Uterus (tissue), 4 donors: Measurements from ENCODE around the gene KHDC1. TPM values are rescaled to one million over a fixed set of nuclear protein-coding genes. Genes with fewer than 3 reads are reported as not detected.
"Not testable (repeated sequence)": the region's sequence is repeated elsewhere in the genome, so short reads cannot be mapped to it uniquely, and the experiment has no call there.

Source experiments
- DNase-seq, 2 donors: peaks; one replicate each; pipeline ENCODE4 v3.0.0-alpha.2; 2019 to 2020
- H3K27ac ChIP-seq, 2 donors: fragments of 200-600 bp; sonication (generic); 1 replicate in 1 of 2; 2 replicates in 1 of 2; pipeline ENCODE4 v1.5.1; 2016 to 2018
- H3K27me3 ChIP-seq, 2 donors: fragments of 200-600 bp; sonication (generic); one replicate each; pipeline ENCODE4 v1.5.1; 2018 to 2019; ENCODE audit warnings: control low read depth in 1 of 2
- H3K36me3 ChIP-seq, 2 donors: fragments of 200-600 bp; sonication (generic); one replicate each; pipeline ENCODE4 v1.5.1; 2019; ENCODE audit warnings: control low read depth in 1 of 2
- H3K4me1 ChIP-seq, 2 donors: fragments of 200-600 bp; sonication (generic); one replicate each; pipeline ENCODE4 v1.5.1; 2018 to 2019; ENCODE audit warnings: control low read depth in 1 of 2
- H3K4me3 ChIP-seq, 2 donors: fragments of 200-600 bp; sonication (generic); 1 replicate in 1 of 2; 2 replicates in 1 of 2; pipeline ENCODE4 v1.5.1; 2018 to 2019; ENCODE audit warnings: mild to moderate bottlenecking in 1 of 2
- H3K9me3 ChIP-seq, 2 donors: fragments of 200-600 bp; sonication (generic); one replicate each; pipeline ENCODE4 v1.5.1; 2019; ENCODE audit warnings: control low read depth in 1 of 2
- CTCF ChIP-seq, 4 experiments: fragments of 200-600 bp in 2 of 4; fragments of 450-650 bp in 2 of 4; sonication (generic) in 2 of 4; IDR thresholded peaks; one replicate each; pipeline ENCODE4 v1.5.1; 2016 to 2019; ENCODE audit warnings: antibody characterized with exemption in 4 of 4, mild to moderate bottlenecking in 2 of 4, moderate library complexity in 1 of 4
- POLR2A ChIP-seq, 2 donors: fragments of 450-650 bp; IDR thresholded peaks; one replicate each; pipeline ENCODE4 v1.6.1; 2016; ENCODE audit warnings: antibody characterized with exemption in 2 of 2, mild to moderate bottlenecking in 1 of 2, moderate library complexity in 1 of 2
- intact Hi-C: fragments of 100-400 bp; cut with DNase I; formaldehyde crosslinking; loops from one replicate; pipeline ENCODE4 v1.15.1; 2023; ENCODE audit warnings: low total_unique reads
- total RNA-seq, 4 donors: library from RNA; depleted of rRNA in 3 of 4; stranded (reverse); fragments of >200 nt in 3 of 4; gene quantifications; one replicate each; pipeline versions ENCODE4 v1.1.0 to v1.2.4, GENCODE V29; 2014 to 2023
- donor health status: DM: yes; HTN: yes; CAD: no.

KHDC1 gene
- total RNA-seq, 4 donors from 2014 or later, result 1.0 to 4.8 (median 1.8) TPM; not detected in 1

- intact Hi-C loops, result no loop called here
- H3K36me3 ChIP-seq, result no peaks in the 10 kb centered on the region
- no peak overlapping the region for H3K4me3 ChIP-seq
- no peaks in the 10 kb centered on the region for H3K9me3 ChIP-seq
- no peak overlapping the region for H3K27ac ChIP-seq
- H3K4me1 ChIP-seq, result no peaks in the 10 kb centered on the region
- TF ChIP-seq CTCF (IDR thresholded peaks at IDR 0.05) (no peak), POLR2A (IDR thresholded peaks at IDR 0.05) (no peak)
- H3K27me3 ChIP-seq, result no peaks in the 10 kb centered on the region
- DNase-seq, result no peak
These were observed 4.3 kb downstream of the KHDC1 start for GRCh38 chr6:73258721-73259120.

- H3K4me1 ChIP-seq, H3K27ac ChIP-seq, H3K9me3 ChIP-seq, H3K27me3 ChIP-seq, intact Hi-C loops, H3K4me3 ChIP-seq, DNase-seq, H3K36me3 ChIP-seq: not testable (repeated sequence)
These were observed 8.7 kb downstream of the KHDC1 start for GRCh38 chr6:73254323-73254722.

- TF ChIP-seq CTCF (IDR thresholded peaks at IDR 0.05), result no peak
- no peak for TF ChIP-seq POLR2A (IDR thresholded peaks at IDR 0.05)
- Histone ChIP-seq H3K9me3 (no peaks in the 10 kb centered on the region), H3K27ac (no peak overlapping the region), H3K27me3 (no peaks in the 10 kb centered on the region), H3K4me3 (no peak overlapping the region), H3K4me1 (no peaks in the 10 kb centered on the region), H3K36me3 (no peaks in the 10 kb centered on the region)
- DNase-seq, result no peak
- intact Hi-C loops, result no loop called here
These were observed 10.3 kb downstream of the KHDC1 start for GRCh38 chr6:73252703-73253102.

GRCh38 chr6:73250016-73250415 is 13.0 kb downstream of the KHDC1 start:
- intact Hi-C loops, result no loop called here
- TF ChIP-seq CTCF (IDR thresholded peaks at IDR 0.05), result no peak
- TF ChIP-seq POLR2A (IDR thresholded peaks at IDR 0.05), result no peak
- no peaks in the 10 kb centered on the region for H3K36me3 ChIP-seq
- H3K27ac ChIP-seq, result no peak overlapping the region
- no peaks in the 10 kb centered on the region for H3K9me3 ChIP-seq
- DNase-seq, result no peak
- H3K27me3 ChIP-seq, result no peaks in the 10 kb centered on the region
- H3K4me3 ChIP-seq, result no peak overlapping the region
- no peaks in the 10 kb centered on the region for H3K4me1 ChIP-seq

GRCh38 chr6:73248192-73248903 is 14.6 kb downstream of the KHDC1 start:
- no peak for DNase-seq
- no peaks in the 10 kb centered on the region for H3K36me3 ChIP-seq
- no peaks in the 10 kb centered on the region for H3K4me1 ChIP-seq
- TF ChIP-seq POLR2A (IDR thresholded peaks at IDR 0.05) (no peak), CTCF (IDR thresholded peaks at IDR 0.05) (no peak)
- H3K27ac ChIP-seq, result no peak overlapping the region
- H3K4me3 ChIP-seq, result no peak overlapping the region
- H3K9me3 ChIP-seq, result no peaks in the 10 kb centered on the region
- no peaks in the 10 kb centered on the region for H3K27me3 ChIP-seq
- intact Hi-C loops, result no loop called here

GRCh38 chr6:73242001-73242400 is 21.0 kb downstream of the KHDC1 start:
- intact Hi-C loops, result no loop called here
- H3K9me3 ChIP-seq, result no peaks in the 10 kb centered on the region

More at GRCh38 chr6:73242001-73242400, 21.0 kb downstream of the KHDC1 start:
- H3K4me1 ChIP-seq, result no peaks in the 10 kb centered on the region
- TF ChIP-seq POLR2A (IDR thresholded peaks at IDR 0.05) (no peak), CTCF (IDR thresholded peaks at IDR 0.05) (no peak)
- H3K36me3 ChIP-seq, result no peaks in the 10 kb centered on the region
- no peak for DNase-seq
- H3K27ac ChIP-seq, result no peak overlapping the region
- H3K4me3 ChIP-seq, result no peak overlapping the region
- H3K27me3 ChIP-seq, result no peaks in the 10 kb centered on the region
